Stimulated activated CD8-positive, alpha-beta memory T cell treated with anti-CD3 and anti-CD28 coated beads, Interleukin-2, amount 100 ng/mL, for 1 hour (primary cell): ENCODE data around the gene RNF212B.
"Not testable (repeated sequence)": the region's sequence is repeated elsewhere in the genome, so short reads cannot be mapped to it uniquely, and the experiment has no call there.

ENCODE experiments used
- DNase-seq, 2 donors: peaks; one replicate each; pipeline ENCODE4 v3.0.0-alpha.2; 2020; ENCODE audit warnings: low read depth in 2 of 2

Gene RNF212B

DNA sequence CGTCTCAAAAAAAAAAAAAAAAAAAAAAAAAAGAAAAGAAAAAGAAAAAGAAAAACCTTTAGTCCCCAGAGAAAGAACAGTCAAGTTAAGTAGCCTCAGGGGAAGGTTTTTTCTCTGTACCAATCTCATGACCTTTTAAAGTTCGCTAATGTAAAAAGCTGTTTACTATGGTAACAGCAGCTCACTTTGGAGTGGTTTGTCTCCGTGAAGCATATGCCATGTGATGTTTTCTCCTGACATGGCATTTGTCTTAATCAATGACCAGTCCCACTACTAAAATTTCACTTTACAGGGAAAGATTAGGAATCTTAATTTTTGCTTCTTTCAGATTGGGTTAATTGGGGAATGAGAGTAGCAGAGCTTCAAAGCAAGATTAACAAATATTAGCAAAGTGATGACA is 4.3 kb downstream of the RNF212B start:
- no peak for DNase-seq

DNA sequence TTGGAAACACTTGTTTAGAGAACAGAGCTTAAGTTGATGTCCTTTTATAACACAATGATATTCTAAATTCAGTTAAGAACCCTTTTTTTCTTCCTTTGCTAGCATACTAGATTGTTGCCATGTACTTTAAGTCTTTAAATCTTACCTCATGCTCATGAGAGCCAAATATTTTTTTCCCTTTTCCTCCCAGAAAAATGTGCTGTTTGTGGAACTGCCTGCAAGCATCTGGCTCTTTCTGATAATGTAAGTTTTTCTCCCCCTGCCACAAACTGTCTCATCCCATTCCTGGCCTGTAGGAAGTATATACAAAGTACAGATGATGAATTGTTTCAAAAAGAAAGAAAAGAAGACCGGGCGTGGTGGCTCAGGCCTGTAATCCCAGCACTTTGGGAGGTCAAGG is 5.3 kb downstream of the RNF212B start:
- no peak for DNase-seq

DNA sequence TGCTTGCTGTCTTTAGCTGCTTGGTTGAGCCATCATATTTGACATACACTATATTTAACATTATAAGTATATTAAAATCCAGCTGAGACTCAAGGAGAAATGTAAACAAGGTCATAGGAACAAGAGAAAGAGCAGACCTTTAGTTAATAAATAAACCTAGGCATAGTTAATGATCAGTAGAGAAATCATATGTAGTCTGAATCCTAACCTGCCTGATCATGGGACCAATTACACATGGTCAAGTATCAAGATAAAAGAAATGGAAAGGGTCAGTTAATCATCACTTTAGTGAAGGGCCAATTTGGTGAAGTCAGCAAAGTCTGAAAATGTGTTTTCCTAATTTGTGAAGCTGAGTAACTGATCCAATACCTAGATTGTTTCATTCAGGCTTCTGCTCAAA is 7.5 kb downstream of the RNF212B start:
- no peak for DNase-seq

DNA sequence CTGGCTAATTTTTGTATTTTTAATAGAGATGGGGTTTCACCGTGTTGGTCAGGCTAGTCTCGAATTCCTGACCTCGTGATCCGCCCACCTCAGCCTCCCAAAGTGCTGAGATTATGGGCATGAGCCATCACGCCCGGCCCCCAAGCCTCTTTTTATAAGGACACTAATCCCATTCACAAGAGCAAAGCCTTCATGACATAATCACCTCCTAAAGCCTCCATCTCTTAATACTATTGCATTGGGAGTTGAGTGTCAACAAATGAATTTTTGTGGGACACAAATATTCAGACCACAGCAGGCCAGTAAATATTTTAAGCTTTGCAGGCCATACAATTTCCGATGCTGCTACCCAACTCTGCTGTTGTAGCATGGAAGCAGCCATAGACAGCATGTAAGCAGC is 10.9 kb downstream of the RNF212B start:
- DNase-seq: no peak

DNA sequence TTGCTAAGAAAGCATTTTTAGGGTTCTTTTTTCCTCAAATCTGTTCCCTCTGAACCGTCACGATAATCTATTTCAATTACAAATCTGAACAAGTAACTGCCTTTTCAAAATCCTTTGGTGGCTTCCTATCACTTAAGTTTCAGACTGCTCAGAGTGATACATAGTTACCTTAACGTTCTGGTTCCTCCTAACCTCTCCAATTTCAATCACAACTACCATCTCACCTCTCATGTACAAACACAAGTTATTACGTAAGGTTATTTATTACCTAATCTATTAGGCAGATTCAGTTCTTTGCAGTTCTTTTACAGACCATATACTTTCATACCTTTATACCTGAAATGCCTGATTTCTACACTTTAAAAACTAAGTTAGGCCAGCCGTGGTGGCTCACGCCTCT is 12.1 kb downstream of the RNF212B start:
- DNase-seq: no peak

DNA sequence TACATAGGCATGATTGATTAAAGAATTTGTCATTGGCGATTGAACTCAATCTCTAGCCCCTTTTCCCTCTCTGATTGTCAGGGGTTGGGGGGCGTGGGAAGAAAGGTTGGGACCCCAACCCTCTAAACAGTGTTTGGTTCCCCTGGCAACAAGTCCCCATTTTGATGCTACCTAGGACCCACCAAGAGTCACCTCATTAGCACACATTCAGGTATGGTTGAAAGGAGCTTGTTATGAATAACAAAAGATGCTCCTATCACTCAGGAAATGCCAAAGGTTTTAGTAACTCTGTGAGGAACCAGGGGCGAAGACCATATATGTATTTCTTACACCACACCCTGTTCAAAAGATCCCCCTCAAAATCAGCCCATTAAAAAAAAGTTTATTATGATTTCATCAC is 14.3 kb downstream of the RNF212B start:
- no peak for DNase-seq

DNA sequence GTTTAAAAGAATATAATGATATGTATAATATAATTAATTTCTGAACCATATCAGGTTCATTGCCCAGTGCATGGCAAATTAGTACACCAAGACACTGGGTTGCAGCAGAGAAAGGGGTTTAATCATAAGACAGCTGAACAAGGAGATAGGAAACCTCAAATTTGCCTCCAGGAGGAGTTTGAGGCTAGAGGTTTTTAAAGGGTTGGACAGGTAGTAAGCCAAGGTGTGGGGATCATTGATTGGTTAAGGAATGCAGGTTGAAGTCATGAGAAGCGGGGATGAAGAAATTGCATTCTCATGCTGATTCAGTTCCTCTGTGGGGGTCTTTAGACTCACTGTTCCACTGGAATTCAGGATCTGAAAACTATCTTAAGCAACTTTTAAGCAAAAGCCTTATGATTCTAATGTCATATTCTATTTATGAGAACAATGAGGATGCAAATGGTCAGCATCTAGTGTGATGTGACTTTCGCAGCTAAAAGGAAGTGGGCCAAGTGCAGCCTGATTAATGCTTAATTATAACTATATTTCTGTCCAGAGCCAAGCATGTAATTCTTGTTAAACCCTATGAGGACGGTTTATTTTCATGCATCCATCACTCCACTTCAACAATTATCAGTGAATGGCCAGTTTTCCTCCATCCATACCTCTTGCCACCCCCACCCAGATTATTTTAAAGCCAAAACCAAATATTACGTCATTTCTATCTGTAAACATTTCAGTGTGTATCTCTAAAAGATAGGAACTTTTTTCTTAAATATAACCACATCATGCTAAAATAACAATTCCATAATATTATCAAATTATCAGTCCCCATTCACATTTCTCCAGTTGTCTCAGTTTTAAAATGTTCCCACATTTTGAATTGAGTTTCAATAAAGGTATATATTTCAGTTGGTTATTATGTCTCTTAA is 14.9 kb downstream of the RNF212B start:
- DNase-seq: no peak

DNA sequence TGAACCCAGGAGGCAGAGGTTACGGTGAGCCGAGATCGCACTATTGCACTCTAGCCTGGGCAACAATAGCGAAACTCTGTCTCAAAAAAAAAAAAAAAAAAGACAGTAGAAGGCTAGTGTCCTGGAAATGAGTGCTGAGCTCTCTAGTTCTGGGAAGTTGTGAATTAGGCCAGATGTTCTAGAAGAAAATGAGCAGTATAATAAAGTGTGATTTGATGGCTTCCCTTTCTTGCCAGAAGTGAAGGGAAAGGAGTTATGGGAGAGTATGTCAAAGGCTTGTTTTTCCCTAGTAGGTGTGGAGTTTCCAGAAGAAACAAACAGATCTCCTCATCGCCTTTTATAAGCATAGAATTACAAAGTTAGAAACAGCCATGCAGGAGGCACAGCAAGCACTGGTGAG is 20.5 kb downstream of the RNF212B start:
- no peak for DNase-seq

DNA sequence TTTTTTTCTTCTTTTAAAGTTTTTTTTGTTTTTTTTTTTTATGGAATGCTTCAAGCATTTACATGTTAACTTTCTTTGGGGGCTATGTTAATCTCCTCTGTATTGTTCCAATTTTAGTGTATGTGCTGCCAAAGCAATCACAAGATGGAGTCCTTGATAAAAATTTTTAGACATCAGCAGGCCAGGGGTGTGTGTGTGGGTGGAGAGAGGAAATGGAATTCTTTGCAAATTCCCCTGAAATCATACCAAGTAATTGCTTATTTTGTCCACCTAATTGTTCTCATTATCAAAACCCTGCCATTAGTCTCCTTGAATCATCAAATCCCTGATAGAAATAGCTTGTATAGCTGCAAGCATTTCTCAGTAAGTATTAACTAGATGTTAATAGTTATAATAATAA is 21.7 kb downstream of the RNF212B start:
- DNase-seq: no peak

DNA sequence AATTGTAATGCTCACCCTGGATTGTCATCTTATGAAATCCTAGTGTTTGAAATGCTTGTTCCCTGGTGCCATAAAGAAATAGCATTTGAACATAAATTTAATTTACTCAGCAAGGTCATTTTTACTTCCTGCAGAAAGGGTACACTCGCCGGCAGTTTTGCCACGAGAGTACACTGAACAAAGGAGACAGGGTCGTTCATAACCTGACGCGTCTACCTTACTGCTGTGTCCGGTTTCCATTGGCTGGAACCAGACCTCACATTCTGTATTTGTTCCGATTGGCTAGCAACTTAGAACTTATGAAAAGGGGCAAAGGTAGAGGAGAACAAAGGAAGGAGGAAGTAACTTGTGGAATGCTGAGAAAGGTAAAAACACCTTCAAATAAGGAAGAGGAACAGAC is 23.1 kb downstream of the RNF212B start:
- DNase-seq: not testable (repeated sequence)

DNA sequence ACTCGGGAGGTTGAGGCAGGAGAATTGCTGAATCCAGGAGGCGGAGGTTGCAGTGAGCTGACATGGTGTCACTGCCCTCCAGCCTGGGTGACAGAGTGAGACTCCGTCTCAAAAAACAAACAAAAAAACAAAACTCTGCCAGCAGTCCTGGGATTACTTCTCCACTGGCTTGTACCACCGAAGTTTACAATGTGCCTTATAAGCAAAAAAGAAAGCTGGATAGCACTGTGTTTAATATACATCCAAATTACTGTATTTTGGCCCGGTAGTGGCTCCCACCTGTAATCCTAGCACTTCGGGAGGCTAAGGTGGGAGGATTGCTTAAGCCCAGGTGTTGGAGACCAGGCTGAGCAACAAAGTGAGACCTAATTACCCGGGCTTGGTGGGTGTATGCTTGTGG is 31.5 kb downstream of the RNF212B start:
- no peak for DNase-seq

DNA sequence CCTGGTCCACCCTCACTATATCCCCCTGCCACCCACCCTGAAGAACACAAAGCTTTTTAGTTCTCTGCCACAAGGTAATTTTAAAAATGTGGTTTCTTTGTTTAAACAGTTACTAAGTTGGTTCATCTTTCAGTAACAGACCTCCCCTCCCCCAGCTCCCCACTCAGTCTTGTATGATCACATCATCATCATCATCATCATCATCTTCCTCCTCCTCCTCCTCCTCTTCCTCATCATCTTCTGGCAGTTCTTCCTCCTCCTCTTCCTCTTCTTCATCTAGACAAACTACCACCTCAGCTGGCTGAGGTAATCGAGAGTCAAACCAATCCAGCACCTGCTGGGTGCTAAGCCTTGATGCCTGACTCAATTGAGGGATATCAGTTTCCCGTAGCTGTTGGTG is 37.7 kb downstream of the RNF212B start:
- no peak for DNase-seq

DNA sequence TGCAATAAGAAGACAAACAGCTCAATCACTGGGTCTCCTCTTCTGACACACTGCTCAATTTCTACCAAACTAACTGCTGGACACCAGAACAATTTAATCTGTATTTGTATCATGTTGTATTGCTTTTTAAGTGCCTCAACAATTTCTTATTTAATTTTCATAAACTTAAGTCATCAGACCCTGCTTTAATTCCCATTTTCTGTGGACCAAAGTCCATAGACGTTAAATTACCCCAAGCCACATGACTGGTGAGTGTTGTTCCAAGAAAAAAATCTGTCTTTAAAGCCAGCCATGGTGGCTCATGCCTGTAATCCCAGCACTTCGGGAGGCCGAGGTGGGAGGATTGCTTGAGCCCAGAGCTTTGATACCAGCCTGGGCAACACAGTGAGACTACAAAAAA is 39.5 kb downstream of the RNF212B start:
- no peak for DNase-seq

DNA sequence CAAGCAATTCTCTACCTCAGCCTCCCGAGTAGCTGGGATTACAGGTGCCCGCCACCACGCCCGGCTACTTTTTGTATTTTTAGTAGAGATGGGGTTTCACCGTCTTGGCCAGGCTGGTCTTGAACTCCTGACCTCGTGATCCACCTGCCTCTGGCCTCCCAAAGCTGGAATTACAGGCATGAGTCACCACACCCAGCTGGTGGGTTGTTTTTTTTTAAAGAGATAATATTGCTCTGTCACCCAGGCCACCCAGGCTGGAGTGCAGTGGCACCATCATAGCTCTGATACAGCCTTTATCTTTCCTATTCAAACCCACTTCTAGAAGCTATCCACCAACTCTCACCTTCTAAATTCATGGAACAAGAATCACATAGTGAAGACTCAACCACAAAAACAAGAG is 40.2 kb downstream of the RNF212B start:
- DNase-seq: not testable (repeated sequence)

DNA sequence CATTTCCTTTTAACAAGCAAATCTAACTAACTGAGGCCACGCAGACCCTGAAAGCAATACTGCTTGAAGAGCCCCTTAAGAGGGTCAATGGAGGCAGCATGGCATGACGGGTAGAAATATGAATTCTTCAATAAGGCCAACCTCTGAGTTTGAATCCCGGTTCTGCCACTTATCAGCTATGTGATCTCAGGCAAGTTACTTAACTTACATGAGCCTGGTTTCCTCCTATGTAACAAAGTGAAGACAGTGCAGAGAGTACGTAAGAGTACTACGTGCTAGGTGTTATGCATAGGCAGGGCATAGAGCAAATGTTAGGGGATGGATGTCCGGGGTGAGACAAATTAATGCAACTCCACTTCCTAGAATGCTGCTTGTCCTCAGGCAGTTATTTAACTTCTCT is 43.5 kb downstream of the RNF212B start:
- no peak for DNase-seq

DNA sequence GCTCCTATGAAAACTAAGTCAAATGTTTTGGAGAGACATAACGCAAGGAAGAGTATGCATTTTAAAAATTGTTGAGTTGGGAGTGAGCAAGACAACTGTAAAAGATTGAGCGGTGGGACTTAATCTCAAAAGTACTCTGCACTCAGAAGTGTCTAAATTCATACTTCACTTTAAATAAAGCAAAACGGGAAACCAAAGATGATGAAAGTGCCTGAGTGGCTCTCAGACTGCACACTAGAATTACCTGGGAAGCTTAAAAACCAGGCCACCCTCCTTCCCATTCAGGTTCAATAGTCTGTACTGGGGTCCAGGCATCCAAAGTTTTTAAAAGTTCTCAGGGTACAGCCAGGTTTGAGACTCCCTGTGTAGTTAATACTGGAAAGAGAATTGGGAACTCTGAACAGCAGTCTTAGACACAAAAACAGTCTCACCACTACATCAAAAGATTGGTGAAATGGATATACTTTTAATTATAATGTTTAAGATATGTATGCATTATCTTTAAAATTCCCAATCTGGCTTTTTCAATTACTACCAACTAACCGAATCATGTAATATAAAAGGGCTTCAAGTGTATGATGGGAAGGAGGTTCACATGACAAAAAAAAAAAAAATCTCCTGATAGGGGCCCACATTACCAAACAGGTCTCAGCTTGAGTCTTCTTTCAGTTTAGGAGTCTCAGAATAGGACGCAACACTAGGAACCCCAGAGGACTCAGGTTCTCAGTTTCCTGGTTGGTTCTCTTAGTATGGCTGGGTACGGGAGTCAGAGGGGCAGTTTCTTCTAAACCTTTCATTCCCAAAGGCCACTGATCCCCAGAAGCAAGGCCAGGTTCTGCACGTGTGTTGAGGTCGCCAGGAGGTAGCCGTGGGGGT is 47.2 kb downstream of the RNF212B start:
- no peak for DNase-seq

DNA sequence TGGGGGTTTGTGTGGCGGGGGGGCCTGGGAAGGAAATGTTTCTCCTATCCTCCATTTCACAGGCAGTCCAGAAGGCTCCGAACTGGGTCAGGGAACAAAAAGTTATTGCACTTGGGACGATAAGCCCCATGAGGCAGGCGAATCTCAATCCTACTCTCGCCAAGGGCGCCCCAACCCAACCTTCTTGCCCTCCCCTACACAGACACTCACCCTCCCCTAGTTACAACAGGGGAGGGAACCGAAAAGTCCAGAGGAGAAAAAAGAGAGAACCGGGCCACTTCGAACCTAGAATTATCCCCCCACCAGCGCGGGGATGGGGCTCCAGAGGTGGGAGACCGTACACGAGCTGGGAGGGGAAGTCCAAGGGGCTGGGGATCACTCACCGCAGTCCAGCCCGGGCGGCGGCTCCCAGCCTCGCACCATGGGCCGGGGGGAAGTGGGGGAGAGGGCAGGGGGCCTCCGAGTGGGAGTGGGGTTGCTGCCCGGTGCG is 47.8 kb downstream of the RNF212B start:
- no peak for DNase-seq

DNA sequence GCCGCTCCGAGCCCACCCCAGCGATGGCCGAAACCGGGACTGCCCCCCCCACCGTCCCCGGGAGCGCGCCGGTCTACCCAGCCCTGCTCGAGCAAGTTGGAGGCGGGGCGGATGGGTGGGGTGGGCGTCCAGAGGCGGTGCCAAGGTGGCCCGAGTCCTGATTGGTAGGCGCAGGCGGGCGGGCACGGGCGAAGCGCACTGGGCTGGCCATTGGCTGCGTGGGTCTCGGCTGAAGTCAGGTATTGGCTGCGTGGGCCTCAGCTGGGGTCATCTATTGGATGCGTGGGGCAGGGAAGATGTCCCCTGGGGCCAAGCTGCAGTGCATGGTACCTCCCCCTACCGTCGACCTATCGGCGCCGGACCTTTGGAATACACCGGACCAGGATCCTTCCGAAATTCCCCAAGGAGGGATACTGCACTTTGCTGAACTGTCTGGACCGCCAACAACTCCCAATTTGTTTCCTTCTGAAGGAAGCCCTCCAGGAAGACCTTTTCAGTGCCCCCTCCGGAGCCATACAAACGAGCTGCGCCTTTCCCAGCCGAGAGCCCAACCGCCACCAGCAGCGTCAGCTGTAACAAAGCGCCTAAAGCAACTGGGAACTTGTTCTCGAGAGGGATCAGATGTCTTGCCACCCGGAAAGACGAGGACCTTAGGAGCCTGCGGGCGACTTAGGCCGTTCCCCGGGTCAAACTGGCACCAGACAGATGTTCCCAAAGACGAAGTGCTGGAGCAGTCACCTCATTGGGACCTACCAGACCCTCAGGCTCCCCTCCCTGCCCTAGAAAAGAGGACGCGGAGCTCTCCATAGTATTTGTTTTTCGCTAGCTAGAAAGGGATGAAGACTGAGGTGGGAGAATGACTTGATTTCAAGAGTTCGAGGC is 48.5 kb downstream of the RNF212B start, which contains the start of gene HOMEZ:
TSS of gene HOMEZ (minus strand) at position 113 of the 882 bp plus-strand sequence. CDS start 180 bp downstream, outside the sequence.
- DNase-seq: peak; percentile 96 to 97

DNA sequence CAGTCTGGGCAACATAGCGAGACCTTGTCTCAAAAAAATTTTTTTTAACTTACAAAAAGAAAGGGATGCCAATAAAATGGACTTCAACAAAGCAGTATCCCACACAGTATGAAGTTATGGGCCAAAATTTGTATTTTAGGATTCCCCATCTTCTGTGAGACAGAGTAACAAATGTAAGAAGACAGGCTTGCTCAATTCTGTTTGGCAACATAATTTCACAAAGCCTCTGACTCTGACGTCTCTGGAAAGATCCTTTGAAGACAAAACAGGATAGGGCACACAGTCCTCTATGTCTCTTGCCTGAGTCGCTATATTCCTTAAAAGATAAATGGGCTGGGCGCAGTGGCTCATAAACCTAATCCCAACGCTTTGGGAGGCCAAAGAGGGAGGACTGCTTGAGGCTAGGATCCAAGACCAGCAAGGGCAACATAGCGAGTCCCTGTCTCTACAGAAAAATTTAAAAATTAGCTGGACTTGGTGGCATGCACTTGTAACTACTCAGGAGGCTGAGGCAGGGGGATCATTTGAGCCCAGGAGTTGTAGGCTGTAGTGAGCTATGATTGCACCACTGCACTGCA is 49.3 kb downstream of the RNF212B start:
- DNase-seq: no peak

DNA sequence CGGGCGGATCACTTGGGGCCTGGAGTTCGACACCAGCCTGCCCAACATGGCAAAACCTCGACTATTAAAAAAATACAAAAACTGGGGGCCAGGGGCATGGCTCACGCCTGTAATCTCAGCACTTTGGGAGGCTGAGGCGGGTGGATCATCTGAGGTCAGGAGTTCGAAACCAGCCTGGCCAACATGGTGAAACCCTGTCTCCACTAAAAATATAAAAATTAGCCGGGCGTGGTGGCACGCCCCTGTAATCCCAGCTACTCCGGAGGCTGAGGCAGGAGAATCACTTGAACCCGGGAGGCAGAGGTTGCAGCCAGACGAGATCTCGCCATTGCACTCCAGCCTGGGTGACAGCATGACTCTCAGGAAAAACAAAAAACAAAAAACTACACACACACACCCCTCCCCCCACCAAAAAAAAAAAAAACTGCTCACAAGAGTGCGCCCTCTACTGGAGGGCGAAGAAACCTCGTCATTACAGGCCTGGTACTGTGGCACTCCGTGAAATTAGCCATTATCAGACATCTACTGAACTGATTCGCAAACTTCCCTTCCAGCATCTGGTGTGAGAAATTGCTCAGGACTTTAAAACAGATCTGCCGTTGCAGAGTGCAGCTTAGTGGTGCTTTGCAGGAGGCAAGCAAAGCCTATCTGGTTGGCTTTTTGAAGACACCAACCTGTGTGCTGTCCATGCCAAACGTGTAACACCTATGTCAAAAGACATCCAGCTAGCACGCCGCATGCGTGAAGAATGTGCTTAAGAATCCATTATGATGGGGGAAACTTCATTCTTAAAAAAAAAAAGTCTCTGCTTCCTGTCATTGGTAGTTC is 57.2 kb downstream of the RNF212B start:
- DNase-seq: no peak
